Vagina (tissue), 2 donors: ENCODE data around the gene GATB.

ENCODE experiments used
- POLR2A ChIP-seq, 2 donors: fragments of 450-650 bp; IDR thresholded peaks; one replicate each; pipeline ENCODE4 v1.6.1; 2017; ENCODE audit warnings: antibody characterized with exemption in 2 of 2, mild to moderate bottlenecking in 2 of 2, moderate library complexity in 2 of 2
- POLR2AphosphoS5 ChIP-seq, 2 donors: sonication (generic); formaldehyde crosslinking; IDR thresholded peaks; one replicate each; pipeline ENCODE4 v1.9.0; 2017; ENCODE audit warnings: antibody characterized with exemption in 2 of 2, mild to moderate bottlenecking in 2 of 2, low read depth in 1 of 2; ENCODE audit not compliant: insufficient read depth in 1 of 2
- TF ChIP-seq, protein P1 (sequence below), 3 experiments: fragments of 450-650 bp in 2 of 3; fragments of 200-600 bp in 1 of 3; sonication (generic) in 1 of 3; IDR thresholded peaks; one replicate each; pipeline ENCODE4 v1.5.1; 2017 to 2019; ENCODE audit warnings: antibody characterized with exemption in 3 of 3, mild to moderate bottlenecking in 2 of 3, moderate library complexity in 2 of 3

DNA sequence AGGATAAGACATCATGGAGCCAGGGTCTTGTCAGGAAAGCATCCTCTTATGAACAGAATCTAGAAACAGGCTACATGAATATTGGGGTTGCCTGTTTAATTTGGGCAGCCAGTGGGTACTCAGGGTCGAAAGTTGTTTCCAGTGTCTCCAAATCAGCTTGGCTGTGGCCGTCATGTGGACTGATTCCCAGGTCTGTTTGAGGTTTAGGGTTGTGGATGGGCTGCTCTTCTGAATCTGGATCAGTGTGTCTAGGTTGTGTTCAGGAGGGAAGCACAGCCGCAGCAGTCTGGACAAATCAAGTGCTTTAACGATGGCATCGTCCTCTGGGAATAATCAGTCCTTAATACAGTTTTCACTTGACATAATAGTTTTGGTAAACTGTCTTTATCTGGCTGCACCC lies 94.3 kb downstream of the GATB start:
- TF ChIP-seq, protein P1, sequence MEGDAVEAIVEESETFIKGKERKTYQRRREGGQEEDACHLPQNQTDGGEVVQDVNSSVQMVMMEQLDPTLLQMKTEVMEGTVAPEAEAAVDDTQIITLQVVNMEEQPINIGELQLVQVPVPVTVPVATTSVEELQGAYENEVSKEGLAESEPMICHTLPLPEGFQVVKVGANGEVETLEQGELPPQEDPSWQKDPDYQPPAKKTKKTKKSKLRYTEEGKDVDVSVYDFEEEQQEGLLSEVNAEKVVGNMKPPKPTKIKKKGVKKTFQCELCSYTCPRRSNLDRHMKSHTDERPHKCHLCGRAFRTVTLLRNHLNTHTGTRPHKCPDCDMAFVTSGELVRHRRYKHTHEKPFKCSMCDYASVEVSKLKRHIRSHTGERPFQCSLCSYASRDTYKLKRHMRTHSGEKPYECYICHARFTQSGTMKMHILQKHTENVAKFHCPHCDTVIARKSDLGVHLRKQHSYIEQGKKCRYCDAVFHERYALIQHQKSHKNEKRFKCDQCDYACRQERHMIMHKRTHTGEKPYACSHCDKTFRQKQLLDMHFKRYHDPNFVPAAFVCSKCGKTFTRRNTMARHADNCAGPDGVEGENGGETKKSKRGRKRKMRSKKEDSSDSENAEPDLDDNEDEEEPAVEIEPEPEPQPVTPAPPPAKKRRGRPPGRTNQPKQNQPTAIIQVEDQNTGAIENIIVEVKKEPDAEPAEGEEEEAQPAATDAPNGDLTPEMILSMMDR (IDR thresholded peaks at IDR 0.05) = no peak
- TF ChIP-seq POLR2A (IDR thresholded peaks at IDR 0.05) (no peak), POLR2AphosphoS5 (IDR thresholded peaks at IDR 0.05; ENCODE audit: insufficient read depth in 1 of 2, low read depth in 1 of 2) (no peak)
